Measurements from ENCODE around the gene TMEM63C.

Gene TMEM63C

GRCh38 chr14:77250927-77251326, 69.3 kb downstream of the TMEM63C start:
- FAIRE-seq = no peak
- DNase-seq (ENCODE audit: insufficient read length) = no peak
- TF ChIP-seq TAF1 (IDR thresholded peaks at IDR 0.05; ENCODE audit: borderline replicate concordance, low read depth, low read length) (no peak), POLR2AphosphoS5 (IDR thresholded peaks at IDR 0.05; ENCODE audit: low read depth, low read length) (no peak), POLR2A (IDR thresholded peaks at IDR 0.05; ENCODE audit: low read depth, low read length) (no peak)

GRCh38 chr14:77251870-77252269, 70.3 kb downstream of the TMEM63C start:
- DNase-seq (ENCODE audit: insufficient read length) (no peak), FAIRE-seq (no peak)
- TF ChIP-seq POLR2A (IDR thresholded peaks at IDR 0.05; ENCODE audit: low read depth, low read length) = no peak
- no peak for TF ChIP-seq TAF1 (IDR thresholded peaks at IDR 0.05; ENCODE audit: borderline replicate concordance, low read depth, low read length)
- no peak for TF ChIP-seq POLR2AphosphoS5 (IDR thresholded peaks at IDR 0.05; ENCODE audit: low read depth, low read length)

- FAIRE-seq (no peak), DNase-seq (ENCODE audit: insufficient read length) (no peak)
- TF ChIP-seq TAF1 (IDR thresholded peaks at IDR 0.05; ENCODE audit: borderline replicate concordance, low read depth, low read length) (no peak), POLR2AphosphoS5 (IDR thresholded peaks at IDR 0.05; ENCODE audit: low read depth, low read length) (no peak), POLR2A (IDR thresholded peaks at IDR 0.05; ENCODE audit: low read depth, low read length) (no peak)
Observed at GRCh38 chr14:77253333-77254190, 72.0 kb downstream of the TMEM63C start.

GRCh38 chr14:77256694-77257093, 75.1 kb downstream of the TMEM63C start:
- TF ChIP-seq TAF1 (IDR thresholded peaks at IDR 0.05; ENCODE audit: borderline replicate concordance, low read depth, low read length) (no peak), POLR2A (IDR thresholded peaks at IDR 0.05; ENCODE audit: low read depth, low read length) (no peak), POLR2AphosphoS5 (IDR thresholded peaks at IDR 0.05; ENCODE audit: low read depth, low read length) (no peak)
- no peak for FAIRE-seq
- no peak for DNase-seq (ENCODE audit: insufficient read length)

GRCh38 chr14:77257700-77258099, 76.1 kb downstream of the TMEM63C start:
- no peak for FAIRE-seq

GRCh38 chr14:77258566-77258965, 77.0 kb downstream of the TMEM63C start:
- TF ChIP-seq POLR2A (IDR thresholded peaks at IDR 0.05; ENCODE audit: low read depth, low read length) (no peak), TAF1 (IDR thresholded peaks at IDR 0.05; ENCODE audit: borderline replicate concordance, low read depth, low read length) (no peak), POLR2AphosphoS5 (IDR thresholded peaks at IDR 0.05; ENCODE audit: low read depth, low read length) (no peak)
- no peak for DNase-seq (ENCODE audit: insufficient read length)
- no peak for FAIRE-seq

More at GRCh38 chr14:77257700-77258099, 76.1 kb downstream of the TMEM63C start:
- no peak for DNase-seq (ENCODE audit: insufficient read length)
- TF ChIP-seq POLR2AphosphoS5 (IDR thresholded peaks at IDR 0.05; ENCODE audit: low read depth, low read length) (no peak), POLR2A (IDR thresholded peaks at IDR 0.05; ENCODE audit: low read depth, low read length) (no peak), TAF1 (IDR thresholded peaks at IDR 0.05; ENCODE audit: borderline replicate concordance, low read depth, low read length) (no peak)

GRCh38 chr14:77259025-77259715, 77.6 kb downstream of the TMEM63C start:
- TF ChIP-seq POLR2AphosphoS5 (IDR thresholded peaks at IDR 0.05; ENCODE audit: low read depth, low read length) = no peak
- no peak for TF ChIP-seq TAF1 (IDR thresholded peaks at IDR 0.05; ENCODE audit: borderline replicate concordance, low read depth, low read length)
- TF ChIP-seq POLR2A (IDR thresholded peaks at IDR 0.05; ENCODE audit: low read depth, low read length) = no peak
- FAIRE-seq = no peak
- no peak for DNase-seq (ENCODE audit: insufficient read length)

GRCh38 chr14:77260199-77260598, 78.6 kb downstream of the TMEM63C start:
- DNase-seq (ENCODE audit: insufficient read length) = no peak
- no peak for FAIRE-seq
- TF ChIP-seq TAF1 (IDR thresholded peaks at IDR 0.05; ENCODE audit: borderline replicate concordance, low read depth, low read length) = no peak
- TF ChIP-seq POLR2AphosphoS5 (IDR thresholded peaks at IDR 0.05; ENCODE audit: low read depth, low read length) = no peak
- TF ChIP-seq POLR2A (IDR thresholded peaks at IDR 0.05; ENCODE audit: low read depth, low read length) = no peak

- DNase-seq (ENCODE audit: insufficient read length) (no peak), FAIRE-seq (no peak)
- TF ChIP-seq TAF1 (IDR thresholded peaks at IDR 0.05; ENCODE audit: borderline replicate concordance, low read depth, low read length) (no peak), POLR2AphosphoS5 (IDR thresholded peaks at IDR 0.05; ENCODE audit: low read depth, low read length) (no peak), POLR2A (IDR thresholded peaks at IDR 0.05; ENCODE audit: low read depth, low read length) (no peak)
Observed at GRCh38 chr14:77260631-77261030, 79.0 kb downstream of the TMEM63C start.

- TF ChIP-seq POLR2A (IDR thresholded peaks at IDR 0.05; ENCODE audit: low read depth, low read length) (no peak), POLR2AphosphoS5 (IDR thresholded peaks at IDR 0.05; ENCODE audit: low read depth, low read length) (no peak), TAF1 (IDR thresholded peaks at IDR 0.05; ENCODE audit: borderline replicate concordance, low read depth, low read length) (no peak)
- DNase-seq (ENCODE audit: insufficient read length) = no peak
- no peak for FAIRE-seq
Observed at GRCh38 chr14:77264466-77265186, 83.0 kb downstream of the TMEM63C start.

- FAIRE-seq (no peak), DNase-seq (ENCODE audit: insufficient read length) (no peak)
- TF ChIP-seq TAF1 (IDR thresholded peaks at IDR 0.05; ENCODE audit: borderline replicate concordance, low read depth, low read length) = no peak
- TF ChIP-seq POLR2AphosphoS5 (IDR thresholded peaks at IDR 0.05; ENCODE audit: low read depth, low read length) = no peak
- no peak for TF ChIP-seq POLR2A (IDR thresholded peaks at IDR 0.05; ENCODE audit: low read depth, low read length)
Observed at GRCh38 chr14:77265187-77265515, 83.6 kb downstream of the TMEM63C start.
